ENCODE results near the gene SPSB1.
A peak's percentile ranks its signal among the peaks of the same experiment; 100 is the strongest.
"Not testable (repeated sequence)": the region's sequence is repeated elsewhere in the genome, so short reads cannot be mapped to it uniquely, and the experiment has no call there.

SPSB1 gene

GRCh38 chr1:9279172-9279840 is 13.4 kb upstream of the SPSB1 start:
- no peak for DNase-seq (ENCODE audit: low read depth)

- DNase-seq (ENCODE audit: low read depth), result peak; percentile 33
Measured at GRCh38 chr1:9280015-9280860, 12.5 kb upstream of the SPSB1 start.

- no peak for DNase-seq (ENCODE audit: low read depth)
Measured at GRCh38 chr1:9281071-9281827, 11.4 kb upstream of the SPSB1 start.

- DNase-seq (ENCODE audit: low read depth), result no peak
Measured at GRCh38 chr1:9281908-9282695, 10.6 kb upstream of the SPSB1 start.

GRCh38 chr1:9282696-9282955 is 10.1 kb upstream of the SPSB1 start:
- no peak for DNase-seq (ENCODE audit: low read depth)

- no peak for DNase-seq (ENCODE audit: low read depth)
Measured at GRCh38 chr1:9284061-9284460, 8.6 kb upstream of the SPSB1 start.

- no peak for DNase-seq (ENCODE audit: low read depth)
Measured at GRCh38 chr1:9286556-9286955, 6.1 kb upstream of the SPSB1 start.

- DNase-seq (ENCODE audit: low read depth), result peak; percentile 91
Measured at GRCh38 chr1:9289090-9289534, 3.6 kb upstream of the SPSB1 start.

- no peak for DNase-seq (ENCODE audit: low read depth)
Measured at GRCh38 chr1:9289711-9290485, 2.8 kb upstream of the SPSB1 start.

- no peak for DNase-seq (ENCODE audit: low read depth)
Measured at GRCh38 chr1:9291914-9292360, 757 bp upstream of the SPSB1 start.

- DNase-seq (ENCODE audit: low read depth), result no peak
Measured at GRCh38 chr1:9293241-9293532, 493 bp downstream of the SPSB1 start.

- no peak for DNase-seq (ENCODE audit: low read depth)
Measured at GRCh38 chr1:9293533-9294404, 1.1 kb downstream of the SPSB1 start.

- no peak for DNase-seq (ENCODE audit: low read depth)
Measured at GRCh38 chr1:9294405-9294773, 1.7 kb downstream of the SPSB1 start.

- no peak for DNase-seq (ENCODE audit: low read depth)
Measured at GRCh38 chr1:9294910-9295636, 2.4 kb downstream of the SPSB1 start.

GRCh38 chr1:9295884-9296283 is 3.2 kb downstream of the SPSB1 start:
- DNase-seq (ENCODE audit: low read depth), result no peak

- DNase-seq (ENCODE audit: low read depth), result no peak
Measured at GRCh38 chr1:9296850-9297249, 4.2 kb downstream of the SPSB1 start.

GRCh38 chr1:9297831-9298230 is 5.1 kb downstream of the SPSB1 start:
- no peak for DNase-seq (ENCODE audit: low read depth)

GRCh38 chr1:9298282-9298681 is 5.6 kb downstream of the SPSB1 start:
- no peak for DNase-seq (ENCODE audit: low read depth)

GRCh38 chr1:9299571-9300541 is 7.2 kb downstream of the SPSB1 start:
- not testable (repeated sequence) for DNase-seq (ENCODE audit: low read depth)

Data from stimulated activated CD8-positive, alpha-beta memory T cell treated with anti-CD3 and anti-CD28 coated beads, Interleukin-15, amount 100 ng/mL, for 24 hours (primary cell).